GM10847 (cell line): ENCODE data around the gene KRT10.

Source experiments
- POLR2A ChIP-seq: IDR thresholded peaks from 2 replicates; pipeline ENCODE4 v1.6.1; 2011; ENCODE audit not compliant: insufficient read length; ENCODE audit errors: extremely low read depth

The KRT10 gene

DNA sequence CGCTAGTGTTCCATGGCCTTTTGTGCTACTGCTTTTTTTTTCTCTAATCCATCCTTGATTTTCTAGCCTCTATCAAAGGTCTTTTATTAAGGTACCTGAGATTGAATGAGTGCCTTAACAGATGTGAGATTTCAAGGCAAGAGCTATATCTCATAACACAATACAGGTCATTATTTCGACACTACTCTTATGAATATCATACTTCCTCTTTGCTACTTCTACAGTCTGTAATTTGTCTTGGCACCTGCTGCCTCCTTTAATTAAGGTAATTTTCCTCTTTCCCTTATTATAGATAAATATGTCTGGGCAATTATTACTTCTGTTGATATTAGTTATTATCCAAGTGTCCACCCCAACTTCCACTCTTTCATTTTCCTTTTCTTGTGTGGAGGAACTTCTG, 27.9 kb downstream of the KRT10 start:
- TF ChIP-seq POLR2A: no peak

DNA sequence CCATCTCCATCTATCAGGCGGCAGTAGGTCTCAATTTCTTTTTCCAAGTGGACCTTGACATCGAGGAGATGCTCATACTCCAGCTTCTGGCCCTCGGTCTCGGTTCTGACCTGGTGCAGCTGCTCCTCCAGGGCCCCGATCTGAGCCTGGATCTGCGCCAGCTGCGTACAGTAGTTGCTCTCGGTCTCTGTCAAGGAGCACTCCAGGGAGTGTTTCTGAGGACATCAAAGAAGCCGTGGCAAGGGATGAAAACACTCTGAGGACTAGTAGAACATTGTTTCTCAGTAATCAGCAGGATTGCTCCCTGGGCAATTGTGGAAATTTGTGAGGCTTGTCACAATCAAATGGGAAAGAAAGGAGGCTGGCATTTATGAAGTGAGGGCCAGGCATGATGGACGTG, 28.6 kb downstream of the KRT10 start:
- TF ChIP-seq POLR2A: no peak

DNA sequence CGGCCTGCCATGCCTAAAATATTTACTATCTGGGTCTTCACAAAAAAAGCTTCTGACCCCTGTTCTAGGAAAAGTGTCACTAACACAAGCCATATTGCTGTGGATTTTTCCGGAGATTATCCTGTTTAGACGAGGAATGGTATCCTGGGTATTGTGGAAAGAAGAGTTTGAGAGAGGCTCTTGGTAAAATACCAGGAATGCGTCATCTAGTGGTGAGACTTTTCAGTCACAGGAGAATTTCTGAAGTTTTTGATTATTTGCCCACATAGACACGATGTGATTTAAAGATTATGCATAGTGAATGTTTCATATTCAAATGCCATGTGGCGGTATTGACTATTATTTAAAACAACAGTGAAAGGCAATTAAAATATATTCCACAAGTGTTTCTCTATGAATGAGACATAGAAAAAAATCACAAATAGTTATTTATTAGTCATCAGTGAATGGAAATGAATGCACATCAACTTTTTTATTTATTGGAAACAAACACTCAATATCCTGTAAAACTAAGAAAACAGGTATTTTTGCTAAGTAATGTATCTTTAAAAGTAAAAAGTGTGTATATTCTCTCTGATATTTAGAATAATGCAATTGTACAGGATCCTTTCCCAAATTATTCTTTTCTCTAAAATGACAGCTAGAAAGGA, 30.5 kb downstream of the KRT10 start:
- no peak for TF ChIP-seq POLR2A

DNA sequence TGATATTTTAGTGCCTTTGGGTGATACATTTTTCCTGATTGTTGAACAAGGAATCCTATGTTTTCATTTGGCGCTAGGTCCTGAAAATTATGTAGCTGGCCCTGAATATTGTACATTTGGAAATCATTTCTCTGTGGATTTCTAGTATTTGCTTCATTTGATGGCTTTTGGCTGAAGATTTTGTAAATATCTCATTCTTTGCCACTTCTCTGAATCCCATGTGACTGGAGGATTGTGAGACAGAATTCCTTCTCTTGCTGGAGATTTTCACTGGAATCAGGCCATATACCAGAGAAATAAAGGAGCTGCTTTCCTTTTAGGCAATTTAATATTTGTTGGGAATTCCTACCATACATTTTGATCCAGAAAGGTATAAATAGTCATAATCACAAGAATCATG, 31.3 kb downstream of the KRT10 start:
- TF ChIP-seq POLR2A: no peak

DNA sequence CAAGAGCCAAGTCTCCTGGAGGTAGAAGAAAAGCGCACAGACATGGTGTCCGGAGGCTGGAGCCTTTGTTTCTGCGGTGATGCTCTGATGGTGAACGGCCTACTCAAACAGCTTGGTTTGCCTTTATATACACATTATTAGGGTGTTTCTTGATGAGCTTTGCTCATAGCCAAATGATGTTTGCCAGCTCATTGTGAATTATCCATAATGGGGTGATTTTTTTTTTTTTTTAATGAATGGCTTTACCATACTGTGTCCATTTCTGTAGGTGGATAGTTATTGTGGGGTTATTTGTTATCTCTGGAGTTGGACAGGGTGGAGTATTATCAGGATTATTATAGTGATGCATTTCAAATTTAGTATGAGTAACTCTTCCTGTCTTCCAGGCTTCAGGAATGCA, 40.0 kb downstream of the KRT10 start, which contains the start of gene KRT27:
KRT27 (minus strand) TSS at position 101 of the 400 bp plus-strand sequence; CDS start at position 44, 57 bp downstream.
- TF ChIP-seq POLR2A: no peak

DNA sequence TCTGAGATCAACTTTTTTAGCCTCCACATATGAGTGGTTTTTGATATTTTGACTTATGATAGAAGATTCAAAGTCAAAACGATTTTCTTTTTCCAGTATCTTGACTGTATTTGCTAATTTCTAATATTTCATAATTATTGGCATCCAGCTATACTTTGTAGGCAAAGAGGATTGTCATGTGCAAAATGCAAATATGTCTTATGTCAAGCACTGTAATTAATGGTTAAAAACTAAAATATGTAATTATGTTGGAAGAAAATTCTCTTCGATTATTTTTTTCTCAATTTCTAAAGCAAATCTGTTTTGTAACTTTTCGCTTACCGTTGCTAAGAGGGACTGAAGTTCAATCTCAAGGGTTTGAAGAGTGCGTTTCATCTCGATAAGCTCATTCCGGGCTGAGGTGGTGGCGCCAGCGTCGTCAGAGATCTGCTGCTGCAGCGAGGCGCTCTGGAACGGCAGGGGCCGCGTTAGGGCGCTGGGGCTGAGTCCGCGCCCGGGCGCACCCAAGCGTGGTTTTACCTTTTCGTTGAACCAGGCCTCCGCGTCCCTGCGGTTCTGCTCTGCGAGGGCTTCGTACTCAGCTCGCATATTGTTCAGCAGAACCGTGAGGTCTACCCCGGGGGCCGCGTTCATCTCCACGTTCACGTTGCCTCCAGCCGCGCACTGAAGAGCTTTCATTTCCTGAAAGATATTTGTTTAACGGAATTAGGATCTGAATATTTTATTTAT, 43.1 kb downstream of the KRT10 start:
- no peak for TF ChIP-seq POLR2A

DNA sequence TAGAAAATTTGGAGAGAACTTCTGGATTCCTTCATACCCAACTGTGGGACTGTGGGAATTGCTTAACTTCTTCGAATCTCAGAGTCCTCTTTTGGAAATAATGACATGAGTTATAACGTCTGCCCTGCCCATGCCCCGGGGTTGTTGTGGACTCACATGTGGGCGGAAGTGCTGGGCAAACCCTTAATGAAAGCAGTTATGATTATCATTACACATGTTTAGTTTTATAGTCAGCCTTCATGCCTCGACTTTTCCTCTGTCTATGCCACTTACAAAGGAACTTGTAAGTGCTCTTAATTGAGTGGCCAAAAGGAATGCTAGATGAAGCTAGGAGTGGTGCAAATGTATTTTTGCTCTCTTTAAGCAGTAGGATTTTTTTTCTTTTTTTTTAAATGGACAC, 44.0 kb downstream of the KRT10 start:
- TF ChIP-seq POLR2A: no peak

DNA sequence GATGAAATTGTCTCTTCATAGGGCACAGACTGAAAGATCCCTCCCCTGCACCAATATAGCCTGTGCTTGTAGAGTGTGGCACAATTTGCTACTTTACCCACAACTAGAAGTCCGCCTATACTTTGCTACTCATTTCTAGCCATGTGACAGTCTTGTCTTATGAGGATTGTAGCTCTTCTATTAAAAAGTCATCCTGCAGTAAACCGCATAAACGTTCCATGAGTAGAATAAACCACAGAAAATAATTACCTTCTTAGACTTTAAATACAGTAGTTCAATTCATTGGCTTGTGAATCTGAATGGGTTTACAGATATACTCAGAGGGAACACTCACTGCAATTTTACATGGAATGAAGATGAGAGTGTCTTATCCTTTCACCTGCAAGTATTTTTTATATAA, 44.4 kb downstream of the KRT10 start:
- TF ChIP-seq POLR2A: no peak

DNA sequence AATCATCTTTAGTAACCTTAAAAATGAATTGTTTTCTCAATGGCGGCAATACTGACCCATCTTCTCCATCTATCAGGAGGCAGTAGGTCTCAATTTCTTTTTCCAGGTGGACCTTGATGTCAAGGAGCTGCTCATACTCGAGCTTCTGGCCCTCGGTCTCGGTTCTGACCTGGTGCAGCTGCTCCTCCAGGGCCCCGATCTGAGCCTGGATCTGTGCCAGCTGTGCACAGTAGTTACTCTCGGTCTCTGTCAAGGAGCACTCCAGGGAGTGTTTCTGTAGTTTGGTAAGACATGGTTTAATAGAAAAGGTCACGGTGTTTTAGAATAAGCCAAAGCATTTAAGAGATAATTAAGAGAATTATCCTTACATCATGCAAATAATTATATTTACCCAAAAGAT, 45.0 kb downstream of the KRT10 start:
- TF ChIP-seq POLR2A: no peak

DNA sequence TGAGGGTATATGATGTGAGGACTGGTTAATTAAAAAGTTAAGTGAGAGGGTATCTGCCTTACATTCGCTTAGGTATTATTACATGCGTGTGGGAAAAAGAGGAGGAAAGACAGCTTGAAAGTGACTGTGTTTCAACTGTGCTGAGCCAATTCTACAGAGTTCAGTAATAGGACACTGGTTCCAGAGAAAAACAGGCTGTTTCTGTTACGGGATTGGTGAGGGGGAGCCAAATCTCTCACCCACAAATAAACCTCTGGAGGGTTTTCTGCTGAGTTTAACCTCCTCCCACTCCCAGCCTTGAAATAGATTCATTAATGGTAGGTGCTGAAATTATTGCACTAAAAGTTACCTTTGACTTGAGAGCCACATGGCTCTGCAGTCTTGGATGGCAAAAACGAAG, 46.5 kb downstream of the KRT10 start:
- no peak for TF ChIP-seq POLR2A

DNA sequence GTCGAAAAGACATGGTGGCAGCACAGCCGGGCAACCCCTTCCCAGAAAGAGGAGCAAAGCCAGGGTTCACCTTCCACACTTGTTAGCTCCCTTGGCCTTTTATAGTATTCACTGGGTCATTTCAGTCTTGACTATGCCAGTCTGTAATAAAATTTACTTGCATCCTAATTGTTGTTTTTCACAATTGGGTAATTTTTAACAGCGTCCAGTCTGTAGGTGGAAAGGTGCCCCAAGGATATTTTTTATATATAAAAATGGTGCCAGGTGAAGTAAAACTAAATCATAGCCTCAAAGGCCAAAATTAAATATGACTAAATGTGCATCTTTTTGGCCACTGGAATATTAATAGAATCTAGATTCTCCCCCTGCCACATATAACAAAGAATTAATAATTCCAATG, 50.3 kb downstream of the KRT10 start, which contains the start of gene KRT26:
KRT26 (minus strand) TSS at position 101 of the 400 bp plus-strand sequence; CDS start at position 13, 88 bp downstream.
- TF ChIP-seq POLR2A: no peak
